ENCODE data around the gene YEATS2.
A peak's percentile ranks its signal among the peaks of the same experiment; 100 is the strongest.

Gene YEATS2

GRCh38 chr3:183815951-183816475 is 118.4 kb downstream of the YEATS2 start:
- no peak for DNase-seq

GRCh38 chr3:183816681-183817510 is 119.3 kb downstream of the YEATS2 start:
- DNase-seq: no peak

GRCh38 chr3:183817639-183818038 is 120.0 kb downstream of the YEATS2 start:
- no peak for DNase-seq

- DNase-seq: no peak
These were observed 120.5 kb downstream of the YEATS2 start for GRCh38 chr3:183818041-183818620.

- DNase-seq: no peak
These were observed 121.4 kb downstream of the YEATS2 start for GRCh38 chr3:183818706-183819624.

GRCh38 chr3:183819831-183820230 is 122.2 kb downstream of the YEATS2 start:
- DNase-seq: no peak

GRCh38 chr3:183822631-183823030 is 125.0 kb downstream of the YEATS2 start:
- DNase-seq: no peak

GRCh38 chr3:183823963-183824362 is 126.4 kb downstream of the YEATS2 start:
- DNase-seq: no peak

- peak; percentile 29 for DNase-seq
These were observed 127.3 kb downstream of the YEATS2 start for GRCh38 chr3:183824761-183825455.

- DNase-seq: peak; percentile 43
These were observed 128.0 kb downstream of the YEATS2 start, which contains the start of gene MAP6D1 for GRCh38 chr3:183825456-183826161. Gene MAP6D1, minus strand, starts transcription at chr3:183825577. Its CDS starts 30 bp downstream, at chr3:183825547.

GRCh38 chr3:183826448-183827250 is 129.1 kb downstream of the YEATS2 start:
- no peak for DNase-seq

- no peak for DNase-seq
These were observed 130.4 kb downstream of the YEATS2 start for GRCh38 chr3:183827809-183828537.

- DNase-seq: no peak
These were observed 130.9 kb downstream of the YEATS2 start for GRCh38 chr3:183828538-183828870.

- no peak for DNase-seq
These were observed 131.9 kb downstream of the YEATS2 start for GRCh38 chr3:183829466-183829865.

- DNase-seq: no peak
These were observed 132.6 kb downstream of the YEATS2 start for GRCh38 chr3:183830187-183830586.

- no peak for DNase-seq
These were observed 135.9 kb downstream of the YEATS2 start for GRCh38 chr3:183833516-183833915.

- no peak for DNase-seq
These were observed 139.8 kb downstream of the YEATS2 start for GRCh38 chr3:183837390-183837789.

- DNase-seq: no peak
These were observed 140.3 kb downstream of the YEATS2 start for GRCh38 chr3:183837894-183838293.

GRCh38 chr3:183839751-183840150 is 142.2 kb downstream of the YEATS2 start:
- no peak for DNase-seq

- DNase-seq: no peak
These were observed 147.0 kb downstream of the YEATS2 start for GRCh38 chr3:183844606-183845005.

Measured in CD4-positive, alpha-beta T cell treated with Interleukin-6 for 4 hours (primary cell).